COR-L47 (cell line): ENCODE results near the gene TMEM253.

ENCODE experiments used
- DNase-seq: peaks from one replicate; lab custom pipeline; 2025; lab: John Stamatoyannopoulos, UW

The TMEM253 gene

DNA sequence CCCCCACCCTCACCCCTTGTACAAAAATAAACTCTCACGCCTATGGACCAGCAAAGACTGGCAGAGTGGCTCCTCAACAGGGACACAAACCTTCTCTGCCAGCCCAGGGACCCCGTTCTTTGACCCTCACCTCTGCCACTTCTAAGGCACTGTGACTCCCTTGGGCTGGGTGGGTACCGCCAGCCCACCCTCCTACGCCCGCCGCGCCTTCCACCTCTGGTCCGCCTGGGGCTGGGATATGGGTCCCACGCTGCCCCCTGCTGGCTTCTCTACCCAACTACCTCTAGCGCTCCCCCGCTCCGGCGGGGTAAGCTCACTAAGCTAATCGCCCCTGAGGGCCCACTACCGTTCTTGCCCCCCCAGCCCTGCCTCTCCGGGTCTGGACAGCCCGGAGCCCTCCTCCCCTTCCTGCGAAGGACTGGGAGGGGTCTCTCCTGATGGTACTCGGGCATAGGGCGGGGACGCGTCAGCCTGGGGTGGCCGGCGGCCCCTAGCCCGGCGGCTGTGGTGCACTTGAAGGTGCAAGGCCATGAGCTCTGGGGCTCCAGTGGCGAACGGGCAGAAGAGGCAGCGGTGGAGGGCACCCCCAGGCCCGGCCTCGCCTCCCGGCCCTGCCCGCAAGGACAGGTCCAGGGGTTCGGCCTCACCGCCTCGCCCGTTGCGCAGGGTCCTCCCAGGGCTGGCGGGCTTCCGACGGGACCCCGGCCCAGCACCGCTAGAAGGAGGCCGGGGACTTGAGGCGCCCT, 10.5 kb upstream of the TMEM253 start:
- no peak for DNase-seq

DNA sequence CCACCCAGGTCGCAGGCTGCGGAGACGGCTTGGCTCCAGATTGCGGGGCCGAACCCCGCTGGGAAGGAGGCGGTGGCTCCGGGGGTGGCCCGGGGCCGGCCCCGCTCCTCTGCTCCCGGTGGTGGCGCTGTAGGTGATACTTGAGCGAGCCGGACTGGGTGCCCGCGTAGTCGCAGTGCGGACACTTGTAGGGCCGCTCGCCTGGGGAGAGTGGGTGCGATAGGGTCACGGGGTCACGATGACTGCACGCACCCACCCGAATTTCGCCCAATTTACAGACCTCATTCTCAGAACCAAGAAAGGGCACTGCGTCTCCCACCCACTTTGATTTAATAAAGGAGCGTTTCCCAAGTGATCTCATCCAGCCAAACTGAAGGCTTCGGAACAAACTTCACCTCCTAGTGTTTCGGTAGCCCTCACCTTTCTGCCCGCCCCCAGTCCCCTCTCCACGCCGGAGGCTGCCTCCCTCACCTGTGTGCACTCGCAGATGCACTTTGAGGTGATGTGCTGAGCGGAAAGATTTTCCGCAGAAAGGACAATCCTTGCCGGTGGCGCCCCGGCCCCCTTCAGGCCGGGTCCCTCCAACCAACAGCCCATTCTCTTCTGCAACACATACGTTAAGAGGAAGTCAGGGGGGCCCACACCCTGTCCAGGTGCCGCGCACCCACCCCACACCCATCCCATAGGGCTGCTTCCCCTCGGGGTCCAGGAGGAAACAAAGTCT, 9.8 kb upstream of the TMEM253 start:
- DNase-seq = no peak

DNA sequence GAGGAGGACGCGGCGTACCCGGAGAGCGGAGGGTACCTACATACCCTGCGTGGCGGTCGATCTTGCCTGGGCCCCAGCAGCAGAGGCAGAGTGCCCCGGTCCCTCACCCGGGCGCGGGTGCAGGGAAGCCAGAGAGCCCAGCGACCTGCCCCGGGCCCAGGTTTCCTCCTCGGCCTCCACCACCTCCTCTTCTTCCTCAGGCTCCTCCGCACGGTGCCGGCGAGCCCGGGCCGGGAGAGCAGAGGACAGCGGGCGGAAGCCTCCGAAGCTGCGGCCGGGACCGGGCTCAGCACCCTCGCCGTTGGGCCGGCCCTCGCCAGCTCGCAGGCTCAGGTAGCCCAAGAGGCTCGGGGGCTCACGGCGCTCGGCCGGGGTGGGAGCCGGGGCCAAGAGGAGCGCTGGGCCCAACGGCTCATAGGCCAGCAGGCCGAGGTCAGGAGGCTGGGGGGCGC, 9.0 kb upstream of the TMEM253 start:
- DNase-seq = no peak

DNA sequence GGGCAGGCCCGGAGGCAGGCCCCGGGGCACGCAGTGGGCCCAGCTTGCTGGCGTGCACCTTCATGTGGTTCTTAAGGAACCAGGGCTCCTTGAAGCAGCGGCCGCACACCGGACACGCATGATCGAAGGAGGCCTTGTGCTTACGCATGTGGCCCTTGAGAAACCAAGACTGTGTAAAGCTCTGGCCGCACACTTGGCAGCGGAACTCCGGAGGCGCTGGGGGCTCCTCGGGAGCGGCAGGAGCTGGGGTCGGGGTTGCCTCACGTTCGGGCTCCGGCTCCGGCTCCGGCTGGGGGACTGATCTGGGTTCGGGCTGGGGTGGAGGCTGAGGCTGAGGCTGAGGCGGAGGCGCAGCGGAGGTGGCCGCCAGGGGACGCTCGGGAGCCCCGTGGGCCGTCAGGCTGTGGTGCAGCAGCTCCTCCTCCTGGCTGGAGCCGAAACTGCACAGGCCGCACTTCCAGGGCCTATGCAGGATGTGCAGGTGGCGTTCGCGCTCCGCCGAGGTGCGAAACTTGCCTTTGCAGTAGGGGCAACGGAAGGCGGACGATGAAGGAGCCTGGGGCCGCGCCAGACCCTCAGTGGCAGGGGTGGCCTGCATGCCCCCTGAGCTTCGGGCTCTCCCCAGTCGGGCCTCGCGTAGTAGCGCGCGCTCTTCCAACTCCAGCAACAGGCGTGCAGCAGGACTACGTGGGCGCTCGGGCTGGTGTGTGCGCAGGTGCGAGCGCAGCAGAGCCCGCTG, 8.4 kb upstream of the TMEM253 start:
- DNase-seq = peak; percentile 40

DNA sequence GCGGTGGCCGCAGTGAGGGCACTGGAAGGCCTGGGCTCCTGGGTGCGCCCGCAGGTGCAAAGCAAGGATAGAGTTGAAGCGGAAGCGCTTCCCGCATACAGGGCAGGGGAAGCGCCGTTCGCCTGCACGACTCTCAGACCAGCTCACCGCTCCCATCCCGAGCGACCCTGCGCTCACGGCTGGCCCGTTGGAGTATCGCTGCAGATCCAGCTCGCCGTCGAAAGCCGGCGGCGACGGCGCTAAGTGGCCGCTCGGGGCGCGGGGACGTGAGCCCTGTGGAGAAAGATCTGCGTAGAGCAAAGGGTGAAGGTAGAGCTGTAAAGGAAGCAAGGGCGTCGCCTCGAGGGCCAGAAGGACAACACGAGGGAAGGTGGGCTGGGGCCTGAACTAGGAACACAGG, 7.8 kb upstream of the TMEM253 start:
- no peak for DNase-seq

DNA sequence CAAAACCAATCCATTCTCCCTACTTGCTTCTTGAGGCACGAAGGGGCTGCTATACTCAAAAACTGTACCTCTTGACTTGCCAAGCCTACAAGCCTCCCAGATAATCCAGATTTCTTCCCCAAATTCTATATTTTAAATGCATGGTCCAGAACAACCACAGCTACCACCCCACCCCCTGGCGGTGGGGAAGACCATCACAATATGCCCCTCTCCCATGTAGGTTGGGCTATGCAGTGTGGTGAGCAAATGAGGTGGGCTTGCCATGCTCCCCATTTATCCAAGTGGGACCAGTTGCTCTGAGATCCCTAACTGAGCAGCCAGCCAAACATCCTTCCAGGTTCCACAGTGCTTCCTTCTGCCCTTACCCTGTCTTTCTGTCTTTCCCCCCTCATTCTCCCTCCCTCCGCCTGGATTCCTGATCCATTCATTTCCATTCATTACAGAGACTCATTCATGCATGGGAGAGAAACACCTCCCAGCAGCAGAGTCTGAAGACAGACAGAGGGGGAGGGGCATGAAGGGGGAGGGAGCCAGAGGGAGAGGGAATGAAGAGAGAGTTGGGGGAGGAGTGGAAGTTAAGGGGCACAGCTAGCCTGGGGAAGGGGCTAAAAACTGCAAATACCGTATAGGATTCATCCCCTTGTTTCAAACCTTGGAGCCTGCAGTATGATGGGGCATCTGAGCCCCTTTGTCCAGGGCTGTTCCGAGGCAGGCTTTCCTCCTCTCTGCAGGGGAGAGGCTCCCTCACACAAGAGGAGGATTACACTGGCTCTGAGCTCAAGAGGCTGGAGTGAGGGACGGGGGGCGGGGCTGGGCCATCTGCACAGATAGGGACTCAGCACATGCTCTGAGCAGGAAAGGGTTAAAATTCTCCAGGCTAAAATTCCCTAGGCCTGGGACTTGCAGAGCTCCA, 6.8 kb upstream of the TMEM253 start:
- DNase-seq = no peak

DNA sequence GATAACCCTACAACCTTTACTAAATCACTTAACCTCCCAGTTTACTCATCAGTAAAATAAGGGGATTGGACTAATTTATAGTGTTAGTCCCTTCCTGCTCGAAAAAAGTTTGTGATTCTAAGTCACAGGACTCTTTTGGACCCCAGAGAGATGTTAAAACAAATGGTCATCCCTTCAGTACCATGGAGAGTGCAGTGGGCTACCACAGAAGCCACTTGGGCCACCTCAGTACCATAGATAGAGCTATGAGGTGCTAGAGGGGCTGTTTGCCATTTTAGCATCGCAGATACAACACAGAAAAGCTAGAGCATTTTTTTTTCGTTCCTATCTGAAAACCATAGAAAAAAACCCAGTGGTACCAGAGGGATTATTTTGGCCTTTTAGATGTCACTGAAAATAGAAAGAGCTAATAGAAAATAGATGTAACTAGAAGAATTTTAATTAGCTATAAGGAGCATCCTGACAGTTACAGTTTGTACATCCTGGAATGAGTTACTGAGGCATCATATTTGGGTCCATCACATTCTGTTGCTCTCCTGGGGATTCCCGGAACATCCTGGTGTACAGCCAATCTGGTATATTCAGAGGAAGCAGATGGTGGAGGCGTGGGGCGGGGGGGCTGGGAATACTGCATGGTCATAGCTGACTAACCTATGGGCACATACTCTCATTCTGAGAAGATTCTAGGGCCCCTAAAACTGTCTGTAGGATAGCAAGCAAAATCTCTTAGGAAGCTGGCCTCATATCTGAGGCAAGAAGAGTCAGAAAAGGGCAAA, 5.2 kb upstream of the TMEM253 start:
- DNase-seq = no peak

DNA sequence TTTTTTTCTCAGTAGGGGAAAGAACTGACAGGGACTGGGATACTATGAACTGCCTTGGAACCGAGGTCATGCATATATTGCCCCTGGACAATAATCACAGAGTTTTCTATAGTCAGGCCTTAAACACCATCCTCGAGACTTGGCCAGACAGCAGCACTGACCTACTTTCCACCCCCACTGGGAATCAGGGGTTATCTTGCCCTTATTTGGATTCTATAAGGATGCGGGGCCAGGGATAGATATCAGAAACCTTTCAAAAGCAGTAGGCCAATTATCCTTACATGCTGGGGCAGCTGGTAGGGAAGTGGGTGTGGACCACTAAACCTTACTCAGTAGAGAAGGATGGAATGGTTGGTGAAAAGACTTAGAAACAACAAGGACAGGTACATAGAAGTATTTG, 4.4 kb upstream of the TMEM253 start:
- DNase-seq = no peak

DNA sequence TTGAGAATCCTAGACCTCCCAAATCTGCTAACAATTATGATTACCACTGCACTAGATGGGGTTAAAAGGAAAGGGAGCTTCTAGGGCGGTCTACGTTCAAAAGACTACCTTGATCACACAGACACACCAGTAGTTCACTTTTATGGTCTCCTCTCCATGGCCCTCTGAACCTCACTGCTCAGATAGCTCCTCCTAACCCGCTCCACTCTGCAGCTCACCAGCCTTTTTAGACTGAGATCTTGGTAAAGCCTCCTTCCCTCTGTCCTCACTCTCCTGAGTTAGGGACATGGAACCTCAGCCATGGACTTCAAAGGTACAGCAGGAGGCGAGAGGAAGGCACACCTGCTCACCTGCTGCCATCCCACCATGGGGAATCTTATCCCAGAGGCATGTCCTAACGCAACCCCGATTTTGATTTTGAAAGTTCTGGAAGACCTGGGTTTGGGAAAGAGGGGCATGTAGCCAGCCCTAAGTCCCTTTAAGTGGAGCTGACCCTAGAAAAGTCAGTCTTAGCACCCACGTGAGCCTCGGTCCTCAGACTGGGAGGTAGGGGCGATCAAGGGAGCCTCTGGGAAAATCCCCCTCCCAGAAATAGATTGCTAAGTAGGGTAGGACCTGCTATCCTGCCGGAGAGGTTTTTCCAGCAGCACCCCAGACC, 3.8 kb upstream of the TMEM253 start:
- no peak for DNase-seq

DNA sequence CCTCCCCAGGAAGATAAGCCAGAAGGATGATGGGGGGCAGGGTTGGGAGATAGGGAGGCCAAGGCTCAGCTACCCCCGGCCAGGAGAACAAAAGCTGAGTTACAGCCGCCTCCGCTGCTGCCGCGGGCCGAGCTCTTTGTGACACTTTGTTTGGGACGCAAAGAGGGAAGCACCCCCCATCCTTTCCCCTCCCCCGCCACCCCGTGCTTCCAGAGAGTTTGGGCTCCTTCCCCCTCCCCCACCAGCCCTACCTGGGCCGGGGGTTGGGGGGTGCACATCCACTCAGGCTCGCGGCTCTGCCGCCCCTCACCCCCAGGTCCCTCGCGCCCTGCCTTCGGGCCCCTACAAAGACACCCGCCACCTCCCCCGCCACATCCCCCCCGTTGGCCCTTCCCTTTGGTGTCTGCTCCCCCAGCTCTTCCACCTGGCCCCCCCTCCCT, 3.2 kb upstream of the TMEM253 start:
- peak; percentile 47 for DNase-seq

DNA sequence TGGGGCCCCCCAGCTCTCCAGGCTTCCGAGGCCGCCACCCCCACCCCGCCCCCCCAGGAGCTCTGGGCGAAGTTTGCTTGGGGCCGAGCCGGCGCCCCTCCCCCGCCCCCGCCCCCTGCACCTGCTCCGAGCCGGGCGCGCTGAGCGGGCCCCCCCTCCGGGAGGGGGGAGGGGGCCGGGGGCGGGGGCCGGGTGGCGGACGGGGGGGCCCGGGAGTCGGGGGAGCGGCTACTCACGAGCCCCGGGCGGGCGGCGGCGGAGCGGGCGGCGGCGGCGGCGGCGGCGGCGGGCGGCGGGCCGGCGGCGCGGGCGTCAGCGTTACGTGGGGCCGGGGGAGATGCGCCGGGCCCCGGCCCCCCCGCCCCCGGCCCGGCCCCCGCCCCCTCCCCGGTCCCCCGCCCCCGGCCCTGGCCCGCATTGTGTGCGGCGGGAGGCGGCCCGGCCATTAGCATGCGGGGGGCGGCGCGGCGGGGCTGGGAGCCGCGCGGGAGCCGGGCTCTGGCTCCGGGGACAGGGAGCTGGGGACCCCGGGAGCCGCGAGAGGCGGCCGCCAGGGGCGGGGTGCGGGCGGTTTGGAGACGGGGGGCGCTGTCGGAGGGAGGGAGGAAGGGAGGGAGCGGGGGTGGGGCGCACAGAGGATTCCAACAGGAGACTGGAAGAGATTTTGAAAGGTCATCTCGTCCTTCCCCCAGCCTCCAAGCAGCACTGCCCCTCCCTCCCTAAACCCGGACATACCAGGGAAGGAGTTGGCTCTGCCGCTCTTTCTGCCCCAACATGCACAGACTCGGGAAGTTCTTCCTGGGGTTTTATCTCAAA, 2.6 kb upstream of the TMEM253 start, which contains the start of gene ZNF219:
ZNF219 (minus strand) TSS at position 580 of the 816 bp plus-strand sequence. CDS start 5,064 bp downstream, outside the sequence.
- DNase-seq = peak; percentile 54

DNA sequence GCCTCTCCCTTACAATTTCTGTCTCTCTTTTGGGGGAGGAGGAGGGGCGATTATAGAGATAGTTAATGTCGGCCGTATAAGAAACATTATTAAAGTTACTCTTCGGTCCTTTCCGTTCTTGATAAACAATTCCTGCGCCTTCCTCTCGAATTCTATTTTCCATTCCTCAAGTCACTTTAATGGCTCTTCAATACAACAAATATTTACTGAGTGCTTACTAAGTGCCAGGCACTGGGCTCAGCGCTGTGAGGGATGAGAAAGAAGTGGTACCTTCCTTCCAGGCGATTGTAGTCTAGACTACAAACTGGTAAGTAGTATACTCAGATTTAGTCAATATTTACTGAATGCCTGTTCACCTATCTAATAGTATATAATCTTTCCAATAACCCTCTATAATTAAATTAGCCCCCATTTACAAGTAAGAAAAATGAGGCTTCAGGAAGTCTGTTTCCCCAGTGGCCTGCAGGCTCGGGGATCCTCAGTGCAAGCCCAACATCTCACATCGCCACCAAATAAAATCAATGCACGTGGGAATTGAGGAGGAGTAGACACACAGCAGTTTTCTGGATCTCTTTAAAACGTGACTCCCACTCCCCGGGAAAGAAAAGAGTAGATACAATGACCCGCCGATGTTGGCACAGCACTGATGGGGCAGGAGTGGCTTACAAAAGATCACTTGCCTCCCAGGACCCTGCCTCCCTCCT, 1.8 kb upstream of the TMEM253 start:
- DNase-seq = no peak

DNA sequence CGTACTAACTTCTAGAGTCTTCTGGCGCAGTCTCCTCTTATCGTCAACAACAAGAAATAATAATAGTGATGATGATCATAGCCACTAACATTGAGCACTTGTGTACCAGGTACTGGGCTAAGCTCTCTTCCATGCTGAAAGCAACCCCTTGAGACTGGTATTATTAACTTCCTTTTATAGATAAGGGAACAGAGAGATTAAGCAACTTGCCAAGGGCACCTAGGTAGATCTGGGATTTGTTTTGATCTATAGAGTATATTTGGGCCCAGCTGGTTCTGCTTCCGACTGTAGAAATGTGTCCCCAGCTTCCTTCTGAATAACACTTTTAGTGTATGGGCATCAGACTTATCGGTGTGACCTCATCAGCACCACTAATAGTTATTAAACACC, 1.3 kb upstream of the TMEM253 start:
- DNase-seq = no peak

DNA sequence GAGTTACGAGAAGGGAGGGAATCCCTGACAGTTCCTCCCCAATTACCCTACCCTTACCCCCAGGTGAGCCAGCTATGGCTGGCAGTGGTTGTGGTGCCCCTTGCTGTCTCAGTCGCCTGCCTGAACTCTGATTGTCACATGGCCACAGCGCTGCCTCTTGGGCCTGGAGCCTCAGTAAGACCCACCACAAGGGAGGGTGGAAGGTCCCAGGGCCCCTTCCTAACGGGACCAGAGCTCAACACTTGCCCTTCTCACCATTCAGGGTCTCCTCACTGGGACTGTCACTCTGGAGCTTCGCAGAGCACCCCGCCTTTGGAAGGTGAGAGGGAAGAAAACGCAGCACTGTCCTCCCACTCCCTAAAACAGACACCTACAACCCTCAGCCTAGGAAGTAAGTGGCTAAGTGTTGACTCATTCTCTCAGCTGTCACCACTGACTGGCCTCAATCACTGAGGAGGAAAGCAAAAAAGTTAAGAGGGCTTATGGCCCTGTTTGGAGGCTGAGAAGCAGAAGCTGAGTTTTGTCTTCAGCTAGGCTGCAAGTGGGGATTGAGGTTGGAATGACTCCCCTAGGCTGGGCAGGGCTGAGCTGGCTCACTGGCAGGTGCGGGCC, 1.0 kb downstream of the TMEM253 start:
- no peak for DNase-seq

DNA sequence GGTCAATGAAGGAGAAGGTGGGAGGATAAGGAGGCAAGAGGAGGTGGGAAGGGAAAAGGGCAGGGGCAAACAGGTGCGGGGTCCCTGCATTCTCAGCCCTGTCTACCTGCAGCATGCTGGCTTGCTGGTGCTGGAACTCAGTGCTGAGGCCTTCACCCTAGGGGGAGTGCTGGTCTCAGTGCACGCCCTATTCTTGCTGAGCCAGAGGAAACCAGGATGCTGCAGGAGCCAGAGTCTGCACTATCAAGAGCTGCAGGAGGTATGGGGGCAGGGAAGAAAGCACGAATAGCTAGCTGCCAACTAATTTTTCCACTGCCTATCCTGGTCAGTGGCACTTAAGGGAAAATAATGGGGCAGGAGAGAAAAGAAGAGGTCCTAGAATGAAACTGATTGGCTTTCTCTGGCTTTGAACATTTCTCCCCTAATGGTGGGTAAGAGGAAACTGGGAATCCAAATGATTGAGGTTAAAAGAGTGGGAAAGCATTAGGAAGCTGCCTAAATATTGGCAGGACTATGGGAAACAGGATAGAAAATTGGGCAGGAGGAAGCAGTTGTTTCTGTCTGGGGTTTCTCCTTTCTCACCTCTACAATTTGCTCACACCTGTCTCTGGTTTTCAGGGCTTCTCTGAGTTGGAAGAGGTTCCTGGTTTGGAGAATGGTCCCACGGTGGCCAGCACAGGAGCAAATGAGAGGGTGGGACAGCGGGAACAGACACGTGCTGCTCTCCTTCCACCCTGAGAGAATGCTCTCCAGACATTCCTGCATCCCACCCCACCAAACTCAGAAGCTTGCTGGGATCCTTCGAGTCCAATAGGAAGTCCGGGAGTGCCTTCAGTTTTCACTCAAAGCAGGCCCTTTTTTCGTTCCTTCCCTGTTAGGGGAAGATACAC, 1.9 kb downstream of the TMEM253 start:
- peak; percentile 37 for DNase-seq

DNA sequence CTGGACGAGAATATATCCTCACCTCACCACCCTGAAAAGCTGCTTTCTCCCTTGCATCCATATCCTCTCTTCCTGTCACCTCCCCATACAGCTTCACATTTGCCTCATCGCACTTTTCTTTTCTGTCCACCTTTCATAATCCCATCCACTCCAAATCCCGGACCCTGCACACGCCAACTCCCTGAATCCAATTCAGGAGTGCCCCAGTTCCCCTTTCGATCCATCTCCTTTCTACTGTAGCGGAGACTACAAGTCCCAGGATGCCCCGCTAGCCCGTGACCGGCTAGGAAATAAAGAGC, 2.5 kb downstream of the TMEM253 start:
- no peak for DNase-seq

DNA sequence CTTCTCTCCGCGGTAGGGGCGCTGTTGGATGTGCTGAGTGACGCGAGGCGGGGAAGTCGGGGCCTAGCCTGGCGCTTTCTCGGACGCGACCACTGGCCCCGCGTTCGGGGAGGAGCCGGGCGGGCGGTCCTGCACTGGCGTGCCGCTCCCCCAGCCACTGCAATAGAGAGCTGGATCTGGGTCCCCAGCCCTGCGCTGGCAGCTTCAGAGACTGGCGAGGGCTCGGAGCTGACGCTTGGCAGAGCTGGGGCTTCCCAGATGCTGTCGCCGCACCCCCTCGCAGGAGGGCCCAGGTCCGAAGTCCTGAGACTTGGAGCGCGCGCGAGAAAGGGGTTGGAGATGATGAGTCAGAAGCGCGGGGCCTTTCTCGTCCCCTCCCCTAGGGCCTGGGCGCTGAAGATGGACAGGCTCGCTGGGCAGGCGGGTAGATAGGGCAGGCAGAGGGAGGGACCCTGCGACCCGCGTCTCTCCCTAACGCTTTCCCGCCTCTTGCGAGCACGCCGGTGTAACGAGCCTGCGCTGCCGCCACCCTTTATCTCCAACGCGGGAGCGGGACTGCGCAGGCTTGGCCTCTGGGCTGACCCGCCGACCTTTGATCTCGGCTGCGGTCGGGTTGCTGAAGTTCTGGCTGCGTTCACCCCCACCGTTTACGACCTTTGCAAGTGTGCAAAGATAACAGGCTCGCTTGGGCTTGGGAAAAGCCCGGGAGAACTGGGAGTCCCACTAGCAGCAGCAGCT, 3.0 kb downstream of the TMEM253 start:
- peak; percentile 96 for DNase-seq
